SH-SY5Y (cell line): ENCODE data around the gene DCN.

ENCODE experiments used
- GATA2 ChIP-seq: IDR thresholded peaks from 2 replicates; pipeline ENCODE4 v1.6.1; 2011; ENCODE audit warnings: mild to moderate bottlenecking, low read depth, low read length
- GATA3 ChIP-seq: IDR thresholded peaks from 2 replicates; pipeline ENCODE4 v1.6.1; 2011; ENCODE audit warnings: low read depth, mild to moderate bottlenecking, low read length, moderate library complexity

- TF ChIP-seq GATA3 (no peak), GATA2 (no peak)
Observed at GRCh38 chr12:91120781-91121180, 61.8 kb downstream of the DCN start.
